PC-3 (cell line): ENCODE results near the gene ANGPTL2. TPM values are rescaled to one million over a fixed set of nuclear protein-coding genes. Genes with fewer than 3 reads are reported as not detected.

Source experiments
- ATAC-seq: fragments of 200-7000 bp; cut with Tn5 transposase; 2 replicates; pipeline ENCODE4 v1.9.1; 2020; ENCODE audit warnings: mild to moderate bottlenecking, moderate library complexity
- BruUV-seq: library from RNA; stranded (reverse); fragments of 400-500 nt; replicated peaks from 2 replicates; lab custom pipeline; 2021; lab: Mats Ljungman, UMichigan
- CTCF ChIA-PET: fragments of 300-600 bp; sonication (Branson Sonifier 250); formaldehyde crosslinking; loops from one replicate; lab custom pipeline; 2022; ENCODE audit warnings: antibody characterized with exemption; lab: Charles Lee
- POLR2A ChIA-PET: fragments of 300-600 bp; sonication (Branson Sonifier 250); formaldehyde crosslinking; loops from one replicate; lab custom pipeline; 2022; ENCODE audit warnings: antibody characterized with exemption; ENCODE audit not compliant: unreplicated experiment; lab: Charles Lee
- DNase-seq: peaks from one replicate; pipeline ENCODE4 v3.0.0-alpha.2; 2015
- H2AFZ ChIP-seq: fragments of 300-600 bp; sonication (generic); 2 replicates; pipeline ENCODE4 v1.6.0; 2016; ENCODE audit warnings: antibody characterized with exemption, low read length
- H3F3A ChIP-seq: fragments of 300-600 bp; sonication (generic); one replicate; pipeline ENCODE4 v1.6.0; 2017; ENCODE audit warnings: antibody characterized with exemption, low read length, control low read depth, mild to moderate bottlenecking; ENCODE audit not compliant: unreplicated experiment
- H3K27ac ChIP-seq: fragments of 300-600 bp; sonication (generic); 2 replicates; pipeline ENCODE4 v1.5.1; 2016; ENCODE audit warnings: mild to moderate bottlenecking, low read length
- H3K27me3 ChIP-seq: fragments of 300-600 bp; sonication (generic); 2 replicates; pipeline ENCODE4 v1.6.1; 2016; ENCODE audit warnings: low read length, mixed read lengths
- H3K36me3 ChIP-seq: fragments of 300-600 bp; sonication (generic); 2 replicates; pipeline ENCODE4 v1.6.1; 2016; ENCODE audit warnings: low read depth, mixed run types, low read length, mixed read lengths
- H3K4me1 ChIP-seq: fragments of 300-600 bp; sonication (generic); 2 replicates; pipeline ENCODE4 v1.5.1; 2016; ENCODE audit warnings: low read length; ENCODE audit not compliant: insufficient read depth
- H3K4me2 ChIP-seq: fragments of 300-600 bp; sonication (generic); 2 replicates; pipeline ENCODE4 v1.6.0; 2016; ENCODE audit warnings: low read length
- H3K4me3 ChIP-seq: fragments of 300-600 bp; sonication (generic); 2 replicates; pipeline ENCODE4 v1.5.1; 2016; ENCODE audit warnings: mild to moderate bottlenecking, low read length, mixed read lengths
- H3K79me2 ChIP-seq: fragments of 300-600 bp; sonication (generic); 2 replicates; pipeline ENCODE4 v1.6.1; 2017; ENCODE audit warnings: low read length, mixed read lengths
- H3K9ac ChIP-seq: fragments of 300-600 bp; sonication (generic); 2 replicates; pipeline ENCODE4 v1.6.0; 2016; ENCODE audit warnings: mild to moderate bottlenecking, low read length
- H3K9me2 ChIP-seq: fragments of 300-600 bp; sonication (generic); replicated peaks from 2 replicates; pipeline ENCODE4 v1.6.1; 2016; ENCODE audit warnings: mixed run types, low read length, mixed read lengths
- H3K9me3 ChIP-seq: fragments of 300-600 bp; sonication (generic); 2 replicates; pipeline ENCODE4 v1.6.1; 2016; ENCODE audit warnings: low read length, mixed read lengths
- H4K20me1 ChIP-seq: fragments of 300-600 bp; sonication (generic); 2 replicates; pipeline ENCODE4 v1.6.1; 2016; ENCODE audit warnings: low read length, mixed read lengths
- CTCF ChIP-seq: fragments of 300-600 bp; sonication (generic); conservative IDR thresholded peaks from 2 replicates; pipeline ENCODE4 v1.5.1; 2017; ENCODE audit warnings: antibody characterized with exemption, low read depth, mild to moderate bottlenecking, low read length
- EZH2 ChIP-seq: fragments of 300-600 bp; sonication (generic); IDR thresholded peaks from one replicate; pipeline ENCODE4 v1.6.1; 2017; ENCODE audit warnings: antibody characterized with exemption, mild to moderate bottlenecking, low read length; ENCODE audit not compliant: unreplicated experiment
- EZH2phosphoT487 ChIP-seq: fragments of 300-600 bp; sonication (generic); IDR thresholded peaks from 2 replicates; pipeline ENCODE4 v1.6.1; 2018; ENCODE audit warnings: mild to moderate bottlenecking, antibody characterized with exemption, low read length, borderline replicate concordance
- intact Hi-C: fragments of 100-400 bp; cut with micrococcal nuclease; formaldehyde crosslinking; loops from 2 replicates; pipeline ENCODE4 v1.9.0; 2023
- total RNA-seq: library from RNA; depleted of rRNA; stranded (reverse); fragments of >200 nt; gene quantifications from 2 replicates; pipeline ENCODE4 v1.2.3, GENCODE V29; 2014

Gene ANGPTL2
- total RNA-seq, 1 experiment from 2014 or later: 0.07 TPM

DNA sequence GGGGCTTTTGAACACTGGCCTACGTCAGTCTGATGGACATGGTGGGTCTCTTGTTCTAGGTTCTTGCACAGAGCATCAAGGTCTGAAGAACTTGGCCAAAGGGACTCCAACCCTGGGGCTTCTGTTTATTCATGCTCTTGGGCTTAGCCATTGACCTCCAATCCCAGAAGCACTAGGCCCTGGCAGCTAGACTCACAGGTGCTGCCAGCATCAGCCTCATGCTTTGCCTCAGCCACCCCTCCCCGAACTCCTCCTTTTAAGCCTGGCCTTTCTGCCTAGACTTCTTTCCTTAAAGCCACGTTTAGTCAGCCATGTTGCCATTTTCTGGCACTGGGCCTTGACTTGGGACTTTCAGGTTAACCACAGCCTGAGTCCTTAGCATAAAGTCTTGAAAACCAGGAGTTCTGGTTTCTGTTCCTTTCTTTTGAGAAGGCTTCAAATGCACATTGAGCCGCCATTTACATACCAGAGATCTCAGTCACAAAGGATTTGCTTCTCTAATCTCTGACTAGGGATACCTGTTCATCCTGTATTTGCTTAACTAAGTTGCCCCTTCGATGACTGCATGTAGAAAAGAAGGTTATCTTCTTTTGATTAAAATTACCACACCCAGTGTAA, 54.7 kb downstream of the ANGPTL2 start:
- Histone ChIP-seq H3K27ac (peak overlapping the region; percentile 89), H3K4me1 (peaks cover 30% of the 10 kb centered on the region), H4K20me1 (no peaks in the 10 kb centered on the region), H3K36me3 (no peaks in the 10 kb centered on the region), H2AFZ (peak overlapping the region; percentile 10; the same call in 1 of the 2 replicates), H3K9me3 (no peaks in the 10 kb centered on the region), H3K79me2 (no peaks in the 10 kb centered on the region), H3F3A (no peaks in the 10 kb centered on the region), H3K4me3 (no peak overlapping the region), H3K9me2 (no peaks in the 10 kb centered on the region), H3K27me3 (no peaks in the 10 kb centered on the region), H3K4me2 (peak overlapping the region; percentile 21; the same call in 1 of the 2 replicates), H3K9ac (peak overlapping the region; percentile 28; the same call in 1 of the 2 replicates)
- BruUV-seq: no TSS peak
- ATAC-seq (peak; percentile 35), DNase-seq (peak; percentile 87)
- POLR2A ChIA-PET: no interaction called here
- CTCF ChIA-PET: no interaction called here
- intact Hi-C loops: no loop called here
- no peak for TF ChIP-seq EZH2phosphoT487
- no peak for TF ChIP-seq CTCF
- no peak for TF ChIP-seq EZH2

DNA sequence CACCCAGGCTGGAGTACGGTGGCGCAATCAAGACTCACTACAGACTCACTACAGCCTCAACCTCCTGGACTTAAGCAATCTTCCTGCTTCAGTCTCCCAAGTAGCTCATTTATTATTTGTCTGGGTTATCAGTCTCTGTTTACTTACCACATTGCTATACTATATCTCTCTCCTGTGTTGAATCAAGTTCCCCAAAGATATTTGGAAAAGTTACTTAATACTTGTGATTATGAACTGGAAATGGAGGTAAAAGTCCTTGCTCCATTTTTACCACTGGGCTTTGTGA, 55.6 kb downstream of the ANGPTL2 start:
- no peak overlapping the region for H3K4me3 ChIP-seq
- H3K36me3 ChIP-seq: no peaks in the 10 kb centered on the region
- CTCF ChIA-PET: no interaction called here
- DNase-seq (peak; percentile 23), ATAC-seq (no peak)
- POLR2A ChIA-PET: no interaction called here
- intact Hi-C loops: no loop called here
- H4K20me1 ChIP-seq: no peaks in the 10 kb centered on the region
- peak overlapping the region; percentile 89 for H3K27ac ChIP-seq
- no peak overlapping the region for H2AFZ ChIP-seq
- no peaks in the 10 kb centered on the region for H3K27me3 ChIP-seq
- peaks cover 30% of the 10 kb centered on the region for H3K4me1 ChIP-seq
- no peaks in the 10 kb centered on the region for H3K79me2 ChIP-seq
- no peaks in the 10 kb centered on the region for H3F3A ChIP-seq
- H3K9ac ChIP-seq: no peak overlapping the region
- no peaks in the 10 kb centered on the region for H3K9me3 ChIP-seq
- no peaks in the 10 kb centered on the region for H3K9me2 ChIP-seq
- BruUV-seq: no TSS peak
- TF ChIP-seq EZH2phosphoT487 (no peak), CTCF (no peak), EZH2 (no peak)
- H3K4me2 ChIP-seq: peak overlapping the region; percentile 21; the same call in 1 of the 2 replicates

DNA sequence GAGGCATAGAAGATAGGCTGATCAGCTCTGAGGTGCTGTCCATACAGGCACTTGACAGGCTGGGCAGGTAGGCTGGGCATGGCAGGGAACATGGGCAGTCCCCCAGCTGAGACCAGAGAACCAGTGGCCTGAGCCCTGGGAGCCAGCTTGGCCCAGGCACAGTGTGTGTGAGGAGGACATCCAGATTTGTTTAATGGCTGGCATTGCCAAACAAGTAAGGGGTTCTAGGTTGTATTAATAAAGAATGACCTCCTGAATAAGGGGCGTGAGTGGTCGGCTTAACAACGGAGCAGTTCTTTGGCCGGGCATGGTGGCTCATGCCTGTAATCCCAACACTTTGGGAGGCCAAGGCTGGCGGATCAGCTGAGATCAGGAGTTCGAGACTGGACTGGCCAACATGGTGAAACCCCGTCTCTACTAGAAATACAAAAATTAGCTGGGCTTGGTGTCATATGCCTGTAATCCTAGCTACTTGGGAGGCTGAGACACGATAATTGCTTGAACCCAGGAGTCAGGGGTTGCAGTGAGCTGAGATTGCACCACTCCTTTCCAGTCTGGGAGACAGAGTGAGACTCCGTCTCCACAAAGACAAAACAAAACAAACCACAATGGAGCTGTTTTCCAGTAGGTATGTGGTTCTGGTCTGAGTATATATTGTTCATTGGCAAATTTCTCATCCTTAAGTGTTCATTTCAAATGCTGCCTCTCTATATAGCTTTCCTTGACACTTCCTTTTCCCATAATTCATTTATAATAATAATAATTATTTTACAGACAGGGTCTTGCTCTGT, 56.2 kb downstream of the ANGPTL2 start:
- H3K4me2 ChIP-seq: no peak overlapping the region
- no peaks in the 10 kb centered on the region for H3F3A ChIP-seq
- no peaks in the 10 kb centered on the region for H3K36me3 ChIP-seq
- TF ChIP-seq CTCF (no peak), EZH2phosphoT487 (no peak), EZH2 (no peak)
- BruUV-seq: no TSS peak
- H3K9me2 ChIP-seq: no peaks in the 10 kb centered on the region
- no peaks in the 10 kb centered on the region for H3K79me2 ChIP-seq
- peak overlapping the region; percentile 55 for H3K27ac ChIP-seq
- POLR2A ChIA-PET: no interaction called here
- no peak overlapping the region for H2AFZ ChIP-seq
- H3K27me3 ChIP-seq: no peaks in the 10 kb centered on the region
- intact Hi-C loops: no loop called here
- H3K4me1 ChIP-seq: peaks cover 30% of the 10 kb centered on the region
- no peaks in the 10 kb centered on the region for H4K20me1 ChIP-seq
- no peaks in the 10 kb centered on the region for H3K9me3 ChIP-seq
- CTCF ChIA-PET: no interaction called here
- no peak overlapping the region for H3K4me3 ChIP-seq
- no peak for ATAC-seq
- DNase-seq: no peak
- no peak overlapping the region for H3K9ac ChIP-seq
